IPS-11a (cell line): ENCODE measurements around the gene ASB7.
"Not testable (repeated sequence)": the region's sequence is repeated elsewhere in the genome, so short reads cannot be mapped to it uniquely, and the experiment has no call there.

Experiments used
- H3K4me3 ChIP-seq: one replicate; pipeline ENCODE4 v1.5.1; 2013; ENCODE audit warnings: low read depth, low read length, control low read depth

The ASB7 gene

DNA sequence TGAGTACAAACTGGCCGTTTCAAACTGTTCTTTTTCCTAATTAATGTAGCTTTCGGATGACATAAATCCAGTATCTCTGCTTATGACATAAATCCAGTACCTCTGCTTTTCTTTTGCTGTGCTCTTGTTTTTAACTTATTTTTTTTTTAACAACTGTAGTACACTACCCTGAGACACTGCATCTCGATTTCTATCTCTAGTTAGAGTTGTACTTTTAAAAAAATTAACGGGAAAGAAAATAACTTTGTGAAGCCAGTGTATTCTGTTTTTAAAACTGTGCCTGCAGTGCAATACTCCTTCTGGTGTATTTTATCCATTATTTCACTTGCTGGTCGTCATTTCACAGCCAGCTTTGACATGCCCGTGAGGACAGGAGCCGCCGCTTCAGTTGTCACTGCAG, 46.6 kb downstream of the ASB7 start:
- H3K4me3 ChIP-seq: no peak overlapping the region

DNA sequence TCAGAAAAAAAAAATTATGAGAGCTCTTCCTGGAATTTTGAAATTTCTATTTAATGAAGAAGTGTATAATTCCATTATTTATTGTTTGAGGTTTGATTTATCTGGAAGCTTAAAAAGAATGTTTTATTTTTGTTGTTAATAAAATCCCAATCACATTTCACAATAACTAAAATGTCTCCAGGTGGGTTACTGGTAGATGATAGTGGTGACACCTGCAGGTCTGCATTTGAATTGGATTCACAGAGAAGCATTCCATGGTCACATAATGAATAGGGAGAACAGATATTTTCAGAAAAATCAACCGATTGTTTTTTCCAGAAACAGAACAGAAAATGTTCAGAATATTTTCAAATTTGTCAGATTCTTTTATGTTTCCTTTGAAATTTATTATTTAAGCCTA, 48.3 kb downstream of the ASB7 start:
- H3K4me3 ChIP-seq: no peak overlapping the region

- no peak overlapping the region for H3K4me3 ChIP-seq
Measured at GRCh38 chr15:100651253-100651652, 48.9 kb downstream of the ASB7 start.

- H3K4me3 ChIP-seq: no peak overlapping the region
Measured at GRCh38 chr15:100652116-100652515, 49.7 kb downstream of the ASB7 start.

DNA sequence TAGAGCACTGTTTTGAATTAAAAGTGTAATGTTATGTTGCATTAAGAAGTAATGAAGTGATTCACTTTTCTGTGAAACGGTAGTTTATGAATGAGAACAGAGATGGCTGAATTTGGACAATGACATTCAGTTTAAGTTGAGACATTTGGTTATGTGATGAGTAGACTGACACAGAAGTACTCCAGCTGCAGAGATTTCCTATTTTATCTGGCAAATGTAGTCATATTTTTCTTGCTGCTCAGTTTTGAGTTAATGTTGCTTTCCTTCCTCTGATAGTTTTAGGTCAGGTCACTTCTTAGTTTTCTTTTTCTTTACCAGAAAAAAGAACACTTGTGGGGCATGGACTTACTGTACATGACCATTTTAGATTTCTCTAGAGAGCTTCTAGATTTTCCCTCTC, 51.2 kb downstream of the ASB7 start:
- no peak overlapping the region for H3K4me3 ChIP-seq

DNA sequence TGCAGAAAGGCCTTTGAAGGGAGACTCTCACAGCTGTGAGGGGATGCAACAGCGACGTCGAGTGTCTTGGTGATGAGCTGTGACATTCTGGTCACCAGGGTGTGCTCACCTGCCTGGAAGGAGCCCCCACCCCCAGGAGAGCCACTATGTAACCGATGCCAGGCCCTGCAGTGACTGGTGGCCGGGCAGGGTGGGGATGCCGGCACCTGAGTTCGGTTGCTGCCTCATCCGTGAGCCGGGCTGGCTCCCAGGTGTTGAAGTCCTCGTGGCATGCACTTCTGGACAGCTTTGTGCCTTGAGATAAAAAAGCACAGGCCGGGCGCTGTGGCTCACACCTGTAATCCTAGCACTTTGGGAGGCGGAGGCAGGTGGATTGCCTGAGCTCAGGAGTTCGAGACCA, 56.5 kb downstream of the ASB7 start:
- H3K4me3 ChIP-seq: no peak overlapping the region

DNA sequence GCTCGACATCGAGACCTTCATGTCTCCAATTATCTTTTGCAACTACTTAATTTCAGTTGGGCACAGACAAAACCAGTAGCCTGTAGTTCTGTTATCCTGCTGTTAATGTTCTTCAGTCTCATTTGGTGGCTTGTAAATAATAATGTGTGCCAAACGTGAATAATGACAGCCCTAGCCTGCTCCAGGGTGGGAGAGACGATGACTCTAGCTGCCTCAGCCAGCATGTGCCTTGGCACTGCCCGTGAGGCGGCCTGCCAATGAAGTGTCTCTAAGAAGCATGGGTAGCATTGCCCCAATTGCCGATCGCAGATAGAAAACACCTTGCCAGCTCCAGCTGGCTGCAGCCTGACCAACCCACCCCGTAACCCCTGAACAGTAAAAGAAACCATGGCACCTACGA, 58.8 kb downstream of the ASB7 start:
- H3K4me3 ChIP-seq: no peak overlapping the region

- no peak overlapping the region for H3K4me3 ChIP-seq
Measured at GRCh38 chr15:100663086-100663914, 60.9 kb downstream of the ASB7 start.

- no peak overlapping the region for H3K4me3 ChIP-seq
Measured at GRCh38 chr15:100663915-100664281, 61.5 kb downstream of the ASB7 start.

DNA sequence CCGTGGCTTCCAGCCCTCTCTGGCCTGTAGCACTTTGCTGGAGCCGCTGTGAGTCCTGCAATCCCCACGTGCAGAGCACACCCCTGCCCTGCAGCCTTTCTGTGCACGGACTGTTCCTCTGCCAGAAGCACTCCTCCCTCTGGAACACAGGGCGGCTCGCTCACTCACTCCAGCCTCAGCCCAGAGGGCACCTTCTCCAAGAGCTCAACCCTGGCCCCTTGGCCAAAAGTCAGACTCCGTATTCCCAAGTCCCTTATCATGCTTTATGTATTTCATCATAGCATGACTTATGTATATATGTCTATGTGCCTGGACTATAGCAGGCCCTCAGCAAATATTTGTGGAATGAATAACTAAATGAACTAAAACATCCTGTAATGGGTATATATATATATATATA, 63.2 kb downstream of the ASB7 start:
- H3K4me3 ChIP-seq: no peak overlapping the region

DNA sequence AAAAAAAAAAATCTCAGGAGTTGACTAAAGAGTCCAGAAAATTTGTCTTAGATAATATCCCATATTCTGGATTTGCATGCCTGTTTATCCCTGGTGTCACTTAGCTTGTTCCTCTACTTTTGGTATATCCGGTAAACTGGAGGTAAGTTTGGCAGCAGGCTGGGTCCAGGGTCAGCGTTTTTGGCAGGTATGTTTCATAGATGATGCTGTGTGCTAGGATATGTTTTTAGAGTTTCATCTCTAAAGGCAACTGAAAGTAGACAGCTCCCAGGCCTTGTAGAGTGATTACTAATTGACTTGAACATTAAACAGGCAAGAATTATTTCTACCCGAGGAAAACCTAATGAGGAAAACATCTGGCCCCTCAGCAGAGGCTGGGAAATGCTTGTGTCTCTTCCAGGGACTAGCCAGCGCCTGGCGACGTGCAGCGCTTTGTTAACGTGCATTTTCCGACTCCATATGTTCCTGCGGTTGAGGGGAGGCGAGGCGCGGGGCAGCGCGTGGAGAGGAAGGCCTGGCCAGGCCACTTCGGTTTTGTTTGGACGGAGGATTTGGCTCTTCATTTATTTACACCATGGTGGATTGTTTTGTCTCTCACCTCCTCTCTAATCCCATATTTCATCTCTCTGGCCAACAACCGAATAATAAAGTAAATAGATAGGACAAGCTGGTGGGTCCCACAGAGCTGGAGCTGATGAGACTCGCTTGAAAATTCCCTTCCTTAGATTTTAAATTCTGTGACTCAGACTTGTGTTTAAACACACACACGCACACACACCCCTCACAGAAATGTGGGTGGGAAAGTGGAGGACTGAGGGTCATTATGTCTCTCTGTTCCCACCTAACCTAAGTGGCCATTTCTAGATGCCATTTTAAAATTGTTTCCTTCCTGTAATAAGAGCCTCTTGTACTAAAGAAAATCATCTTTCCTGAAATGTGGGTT, 65.3 kb downstream of the ASB7 start:
- no peak overlapping the region for H3K4me3 ChIP-seq

DNA sequence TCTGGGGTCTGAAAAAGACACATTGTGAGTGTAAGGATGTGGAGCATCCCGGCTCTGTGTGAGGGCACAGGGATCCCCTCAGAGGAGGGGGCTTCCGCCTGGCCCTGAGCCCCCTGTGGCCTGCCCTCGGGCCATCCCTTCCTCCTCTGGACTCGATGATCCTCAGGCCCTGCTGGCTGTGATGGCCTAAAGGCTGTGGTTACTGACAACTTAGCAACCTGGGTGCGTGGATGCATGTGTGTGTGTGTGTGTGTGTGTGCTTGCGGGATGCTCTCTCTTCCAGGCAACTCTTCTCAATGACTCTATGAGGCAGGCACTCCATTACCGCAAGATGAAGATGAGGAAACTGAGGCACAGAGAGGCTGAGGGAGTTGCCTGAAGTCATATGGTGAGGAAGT, 66.0 kb downstream of the ASB7 start:
- H3K4me3 ChIP-seq: no peak overlapping the region

DNA sequence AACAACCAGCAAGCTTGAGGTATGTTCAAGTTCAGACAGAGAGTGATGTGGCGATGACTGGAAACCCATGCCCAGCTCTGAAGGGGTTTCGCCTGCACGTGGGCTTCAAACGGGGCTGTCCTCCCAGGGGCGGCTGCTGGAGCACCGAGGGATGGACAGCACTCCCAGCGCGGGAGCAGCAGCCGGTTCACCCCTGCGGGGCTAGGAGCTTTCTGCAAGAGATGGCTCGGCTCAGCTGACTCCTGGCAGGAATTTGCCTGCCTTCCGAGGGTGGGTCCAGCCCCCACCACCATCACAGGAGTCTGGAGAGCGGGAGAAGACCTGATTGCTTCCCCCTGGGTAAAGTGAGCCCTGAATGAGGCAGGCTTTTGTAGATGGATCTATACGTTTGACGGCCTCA, 66.9 kb downstream of the ASB7 start:
- no peak overlapping the region for H3K4me3 ChIP-seq

DNA sequence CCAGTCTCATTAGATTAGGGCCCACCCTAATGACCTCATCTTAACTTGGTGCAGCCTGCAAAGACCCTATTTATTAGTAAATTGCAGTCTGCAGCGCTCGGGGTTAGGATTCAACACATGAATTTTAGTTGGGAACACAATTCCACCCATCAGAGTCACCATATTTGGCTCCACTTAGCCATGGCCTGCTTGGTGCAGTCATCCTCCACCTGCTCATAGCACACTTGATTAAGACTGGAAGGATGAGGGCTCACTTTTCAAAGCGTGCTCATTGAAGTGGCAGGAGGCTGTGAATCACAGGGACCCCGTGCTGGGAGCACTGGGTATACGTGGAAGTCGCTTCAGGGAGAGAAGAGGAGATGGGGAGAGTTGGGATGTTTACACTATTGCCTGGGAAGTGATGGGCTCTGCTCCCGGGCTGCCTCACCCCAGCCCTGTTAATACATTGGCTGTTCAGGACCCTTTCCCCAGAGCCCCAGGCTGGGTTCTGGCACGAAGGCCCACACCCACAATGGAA, 68.2 kb downstream of the ASB7 start:
- no peak overlapping the region for H3K4me3 ChIP-seq

- no peak overlapping the region for H3K4me3 ChIP-seq
Measured at GRCh38 chr15:100671124-100671680, 68.8 kb downstream of the ASB7 start.

DNA sequence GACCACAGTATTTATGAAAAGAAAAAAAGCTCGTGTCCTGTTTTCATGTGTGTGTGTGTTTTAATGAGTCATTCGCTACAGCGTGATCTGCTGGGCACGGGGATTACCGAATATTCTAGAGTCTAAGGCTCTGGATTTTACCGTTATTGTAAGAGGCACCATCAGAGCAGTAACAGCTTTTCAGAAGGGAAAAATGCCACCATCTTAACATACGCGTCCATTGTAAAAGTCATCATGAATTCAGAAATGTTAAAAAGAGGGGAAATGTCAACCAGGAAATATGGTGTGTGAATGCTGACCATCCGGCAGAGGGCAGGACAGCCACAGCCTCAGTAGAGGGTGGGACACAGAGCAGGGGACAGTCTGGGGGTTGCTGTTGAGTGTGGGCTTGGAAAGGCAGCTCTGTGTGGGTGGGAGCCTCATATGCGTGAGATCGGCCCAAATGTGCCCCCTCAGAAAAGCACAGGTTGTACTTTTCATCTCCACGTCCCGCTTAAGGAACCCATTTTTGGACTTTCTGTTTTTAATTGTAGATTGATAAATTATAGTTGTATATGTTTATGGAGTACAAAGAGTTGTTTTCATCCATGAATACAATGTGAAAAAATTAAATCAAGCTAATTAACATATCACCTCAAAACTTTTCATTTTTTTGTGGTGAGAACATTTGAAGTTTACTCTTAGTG, 69.6 kb downstream of the ASB7 start:
- no peak overlapping the region for H3K4me3 ChIP-seq

GRCh38 chr15:100672959-100673358, 70.6 kb downstream of the ASB7 start:
- H3K4me3 ChIP-seq: no peak overlapping the region

GRCh38 chr15:100679151-100679550, 76.8 kb downstream of the ASB7 start:
- H3K4me3 ChIP-seq: not testable (repeated sequence)

DNA sequence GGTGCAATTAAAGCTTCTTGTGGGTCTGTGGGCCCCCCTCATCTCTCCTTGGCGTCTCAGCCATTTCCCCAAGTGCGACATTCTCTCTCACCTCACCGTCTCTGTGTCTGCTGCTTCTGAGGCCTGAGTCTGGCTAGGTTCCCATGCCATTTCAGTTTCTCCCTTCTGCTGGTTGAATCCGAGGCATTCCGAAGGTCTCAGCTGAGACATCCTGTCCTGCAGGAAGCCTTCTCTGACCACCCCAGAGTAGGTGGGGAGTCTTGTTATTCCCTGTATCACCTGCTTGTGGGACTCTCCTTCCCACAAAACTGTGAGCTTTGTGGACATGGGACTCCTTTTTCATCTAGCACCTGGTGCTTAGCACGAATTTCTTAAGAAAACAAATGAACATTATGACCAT, 78.3 kb downstream of the ASB7 start:
- H3K4me3 ChIP-seq: no peak overlapping the region

GRCh38 chr15:100681335-100681746, 79.0 kb downstream of the ASB7 start:
- H3K4me3 ChIP-seq: no peak overlapping the region

- no peak overlapping the region for H3K4me3 ChIP-seq
Measured at GRCh38 chr15:100682468-100682867, 80.1 kb downstream of the ASB7 start.
